ENCODE data around the gene HINT2.
A peak's percentile ranks its signal among the peaks of the same experiment; 100 is the strongest.

HINT2 gene

GRCh38 chr9:35852876-35853865 is 38.3 kb upstream of the HINT2 start:
- Histone ChIP-seq H3K9me3 (ENCODE audit: low read length) (no peaks in the 10 kb centered on the region), H3K9ac (ENCODE audit: low read length) (no peak overlapping the region), H3K4me1 (ENCODE audit: insufficient read depth, low read length) (peaks cover 3% of the 10 kb centered on the region), H3K27me3 (ENCODE audit: control insufficient read depth in 1 of 2, insufficient read depth in 2 of 2, low read length in 2 of 2) (no peaks in the 10 kb centered on the region), H3K36me3 (ENCODE audit: insufficient read depth, low read length) (peaks cover 22% of the 10 kb centered on the region), H3K4me3 (ENCODE audit: low read depth in 1 of 2, low read length in 2 of 2) (no peak overlapping the region), H3K27ac (ENCODE audit: low read depth, low read length) (no peak overlapping the region)

GRCh38 chr9:35852267-35852815 is 37.5 kb upstream of the HINT2 start:
- Histone ChIP-seq H3K4me3 (ENCODE audit: low read depth in 1 of 2, low read length in 2 of 2) (no peak overlapping the region), H3K36me3 (ENCODE audit: insufficient read depth, low read length) (peaks cover 28% of the 10 kb centered on the region), H3K9ac (ENCODE audit: low read length) (no peak overlapping the region), H3K4me1 (ENCODE audit: insufficient read depth, low read length) (peaks cover 11% of the 10 kb centered on the region), H3K9me3 (ENCODE audit: low read length) (no peaks in the 10 kb centered on the region), H3K27me3 (ENCODE audit: control insufficient read depth in 1 of 2, insufficient read depth in 2 of 2, low read length in 2 of 2) (no peaks in the 10 kb centered on the region), H3K27ac (ENCODE audit: low read depth, low read length) (no peak overlapping the region)

GRCh38 chr9:35847792-35848572 is 33.1 kb upstream of the HINT2 start:
- H3K9me3 ChIP-seq (ENCODE audit: low read length): no peaks in the 10 kb centered on the region
- H3K36me3 ChIP-seq (ENCODE audit: insufficient read depth, low read length): peaks cover 24% of the 10 kb centered on the region
- H3K9ac ChIP-seq (ENCODE audit: low read length): no peak overlapping the region
- peak overlapping the region; percentile 41 for H3K27ac ChIP-seq (ENCODE audit: low read depth, low read length)
- H3K4me3 ChIP-seq (ENCODE audit: low read depth in 1 of 2, low read length in 2 of 2): no peak overlapping the region
- no peaks in the 10 kb centered on the region for H3K27me3 ChIP-seq (ENCODE audit: control insufficient read depth in 1 of 2, insufficient read depth in 2 of 2, low read length in 2 of 2)
- peaks cover 31% of the 10 kb centered on the region for H3K4me1 ChIP-seq (ENCODE audit: insufficient read depth, low read length)

GRCh38 chr9:35845824-35846771 is 31.3 kb upstream of the HINT2 start:
- H3K9ac ChIP-seq (ENCODE audit: low read length): no peak overlapping the region
- no peak overlapping the region for H3K4me3 ChIP-seq (ENCODE audit: low read depth in 1 of 2, low read length in 2 of 2)
- peaks cover 24% of the 10 kb centered on the region for H3K36me3 ChIP-seq (ENCODE audit: insufficient read depth, low read length)
- peaks cover 31% of the 10 kb centered on the region for H3K4me1 ChIP-seq (ENCODE audit: insufficient read depth, low read length)
- no peaks in the 10 kb centered on the region for H3K27me3 ChIP-seq (ENCODE audit: control insufficient read depth in 1 of 2, insufficient read depth in 2 of 2, low read length in 2 of 2)
- H3K27ac ChIP-seq (ENCODE audit: low read depth, low read length): peak overlapping the region; percentile 24
- H3K9me3 ChIP-seq (ENCODE audit: low read length): no peaks in the 10 kb centered on the region

- H3K4me3 ChIP-seq (ENCODE audit: low read depth in 1 of 2, low read length in 2 of 2): peak overlapping the region in 1 of 2 donors; percentile 12
- H3K27me3 ChIP-seq (ENCODE audit: control insufficient read depth in 1 of 2, insufficient read depth in 2 of 2, low read length in 2 of 2): no peaks in the 10 kb centered on the region
- H3K9me3 ChIP-seq (ENCODE audit: low read length): no peaks in the 10 kb centered on the region
- H3K27ac ChIP-seq (ENCODE audit: low read depth, low read length): peak overlapping the region; percentile 57
- peaks cover 24% of the 10 kb centered on the region for H3K36me3 ChIP-seq (ENCODE audit: insufficient read depth, low read length)
- peaks cover 31% of the 10 kb centered on the region for H3K4me1 ChIP-seq (ENCODE audit: insufficient read depth, low read length)
- no peak overlapping the region for H3K9ac ChIP-seq (ENCODE audit: low read length)
These were observed 29.9 kb upstream of the HINT2 start for GRCh38 chr9:35844628-35845270.

- Histone ChIP-seq H3K27me3 (ENCODE audit: control insufficient read depth in 1 of 2, insufficient read depth in 2 of 2, low read length in 2 of 2) (no peaks in the 10 kb centered on the region), H3K9ac (ENCODE audit: low read length) (no peak overlapping the region), H3K4me3 (ENCODE audit: low read depth in 1 of 2, low read length in 2 of 2) (no peak overlapping the region), H3K9me3 (ENCODE audit: low read length) (no peaks in the 10 kb centered on the region), H3K27ac (ENCODE audit: low read depth, low read length) (no peak overlapping the region), H3K36me3 (ENCODE audit: insufficient read depth, low read length) (peaks cover 17% of the 10 kb centered on the region), H3K4me1 (ENCODE audit: insufficient read depth, low read length) (peaks cover 24% of the 10 kb centered on the region)
These were observed 28.0 kb upstream of the HINT2 start for GRCh38 chr9:35842795-35843194.

- Histone ChIP-seq H3K27me3 (ENCODE audit: control insufficient read depth in 1 of 2, insufficient read depth in 2 of 2, low read length in 2 of 2) (no peaks in the 10 kb centered on the region), H3K4me3 (ENCODE audit: low read depth in 1 of 2, low read length in 2 of 2) (no peak overlapping the region), H3K27ac (ENCODE audit: low read depth, low read length) (no peak overlapping the region), H3K9ac (ENCODE audit: low read length) (no peak overlapping the region), H3K4me1 (ENCODE audit: insufficient read depth, low read length) (peaks cover 19% of the 10 kb centered on the region), H3K9me3 (ENCODE audit: low read length) (no peaks in the 10 kb centered on the region), H3K36me3 (ENCODE audit: insufficient read depth, low read length) (peaks cover 11% of the 10 kb centered on the region)
These were observed 27.3 kb upstream of the HINT2 start for GRCh38 chr9:35842020-35842745.

- H3K9ac ChIP-seq (ENCODE audit: low read length): no peak overlapping the region
- peaks cover 5% of the 10 kb centered on the region for H3K36me3 ChIP-seq (ENCODE audit: insufficient read depth, low read length)
- no peaks in the 10 kb centered on the region for H3K9me3 ChIP-seq (ENCODE audit: low read length)
- H3K4me3 ChIP-seq (ENCODE audit: low read depth in 1 of 2, low read length in 2 of 2): no peak overlapping the region
- H3K27ac ChIP-seq (ENCODE audit: low read depth, low read length): no peak overlapping the region
- H3K4me1 ChIP-seq (ENCODE audit: insufficient read depth, low read length): peaks cover 19% of the 10 kb centered on the region
- H3K27me3 ChIP-seq (ENCODE audit: control insufficient read depth in 1 of 2, insufficient read depth in 2 of 2, low read length in 2 of 2): no peaks in the 10 kb centered on the region
These were observed 26.7 kb upstream of the HINT2 start for GRCh38 chr9:35841645-35841900.

GRCh38 chr9:35840881-35841644 is 26.2 kb upstream of the HINT2 start:
- Histone ChIP-seq H3K9me3 (ENCODE audit: low read length) (no peaks in the 10 kb centered on the region), H3K36me3 (ENCODE audit: insufficient read depth, low read length) (peaks cover 4% of the 10 kb centered on the region), H3K4me1 (ENCODE audit: insufficient read depth, low read length) (peaks cover 19% of the 10 kb centered on the region), H3K4me3 (ENCODE audit: low read depth in 1 of 2, low read length in 2 of 2) (no peak overlapping the region), H3K27ac (ENCODE audit: low read depth, low read length) (no peak overlapping the region), H3K9ac (ENCODE audit: low read length) (no peak overlapping the region), H3K27me3 (ENCODE audit: control insufficient read depth in 1 of 2, insufficient read depth in 2 of 2, low read length in 2 of 2) (no peaks in the 10 kb centered on the region)

Measured in muscle layer of colon (tissue), 2 donors.